NB4 (cell line): Measurements from ENCODE around the gene PNMA8B.

Experiments
- CTCF ChIP-seq: IDR thresholded peaks from one replicate; pipeline ENCODE4 v1.5.1; 2012; ENCODE audit warnings: low read depth, low read length
- MAX ChIP-seq: IDR thresholded peaks from 2 replicates; pipeline ENCODE4 v1.6.1; 2011; ENCODE audit warnings: low read depth, low read length
- POLR2A ChIP-seq: IDR thresholded peaks from 2 replicates; pipeline ENCODE4 v1.6.1; 2011; ENCODE audit warnings: mild to moderate bottlenecking; ENCODE audit not compliant: insufficient read length; ENCODE audit errors: extremely low read depth

- TF ChIP-seq MAX (no peak), CTCF (no peak), POLR2A (no peak)
Measured at GRCh38 chr19:46536391-46536790, 40.7 kb upstream of the PNMA8B start.
